Activated CD4-positive, alpha-beta memory T cell treated with anti-CD3 and anti-CD28 coated beads for 36 hours (primary cell): ENCODE data around the gene RFTN1. TPM values are rescaled to one million over a fixed set of nuclear protein-coding genes. Genes with fewer than 3 reads are reported as not detected.

ENCODE experiments used
- CTCF ChIA-PET: fragments of 350-600 bp; sonication (Branson Sonifier 250); formaldehyde crosslinking; loops from one replicate; lab custom pipeline; 2021; ENCODE audit warnings: antibody characterized with exemption, inconsistent platforms; lab: Charles Lee
- POLR2A ChIA-PET: fragments of 350-600 bp; sonication (Branson Sonifier 250); formaldehyde crosslinking; loops from one replicate; lab custom pipeline; 2021; ENCODE audit warnings: antibody characterized with exemption; lab: Charles Lee
- DNase-seq: peaks from one replicate; pipeline ENCODE4 v3.0.0-alpha.2; 2020
- H3K27ac Mint-ChIP-seq: one replicate; pipeline ENCODE4 v1.8.0; 2021; ENCODE audit warnings: mixed read lengths
- H3K27me3 Mint-ChIP-seq: one replicate; pipeline ENCODE4 v1.8.0; 2021; ENCODE audit warnings: mixed read lengths
- H3K36me3 Mint-ChIP-seq: one replicate; pipeline ENCODE4 v1.8.0; 2021; ENCODE audit warnings: mixed read lengths
- H3K4me1 Mint-ChIP-seq: one replicate; pipeline ENCODE4 v1.8.0; 2021; ENCODE audit warnings: low read depth, mixed read lengths
- H3K4me3 Mint-ChIP-seq: one replicate; pipeline ENCODE4 v1.8.0; 2021; ENCODE audit warnings: mild to moderate bottlenecking, mixed read lengths
- H3K9me3 Mint-ChIP-seq: one replicate; pipeline ENCODE4 v1.8.0; 2021; ENCODE audit warnings: mixed read lengths
- intact Hi-C: fragments of 100-400 bp; cut with micrococcal nuclease; formaldehyde crosslinking; loops from one replicate; pipeline ENCODE4 v1.15.1; 2023
- total RNA-seq, 2 experiments: library from RNA; stranded (reverse); gene quantifications; one replicate each; pipeline ENCODE4 v1.2.3, GENCODE V29; 2021

Gene RFTN1
- total RNA-seq, 2 experiments from 2014 or later = 104 to 106 TPM

DNA sequence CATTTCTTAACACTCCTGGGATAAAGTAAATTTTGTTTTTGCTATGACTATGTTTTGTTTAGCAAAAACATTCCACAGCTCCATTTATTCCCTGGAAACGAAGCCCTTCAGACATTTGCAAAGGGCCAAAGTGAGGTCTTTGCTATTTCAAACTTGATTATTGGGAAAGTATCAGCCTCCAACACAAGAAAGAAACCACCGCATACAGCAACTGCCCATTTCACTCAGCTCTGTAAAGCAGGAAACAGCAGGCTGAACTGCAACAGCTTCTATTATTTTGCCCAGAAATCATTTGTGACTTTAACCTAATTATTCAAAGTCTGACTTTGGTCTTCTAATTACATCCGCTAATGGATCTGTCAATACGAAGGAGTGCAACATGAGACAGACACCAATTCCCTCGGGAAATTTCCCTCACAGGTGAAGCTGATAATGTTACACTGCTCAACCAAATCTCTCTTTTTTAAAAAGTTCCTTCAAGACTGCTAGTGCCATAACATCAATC is 72.1 kb downstream of the RFTN1 start:
- H3K4me1 Mint-ChIP-seq = peaks cover 6% of the 10 kb centered on the region
- peaks cover 11% of the 10 kb centered on the region for H3K36me3 Mint-ChIP-seq
- no peak overlapping the region for H3K4me3 Mint-ChIP-seq
- intact Hi-C loops = no loop called here
- H3K27me3 Mint-ChIP-seq = no peaks in the 10 kb centered on the region
- POLR2A ChIA-PET = no interaction called here
- H3K27ac Mint-ChIP-seq = no peak overlapping the region
- CTCF ChIA-PET = no interaction called here
- H3K9me3 Mint-ChIP-seq = no peaks in the 10 kb centered on the region
- DNase-seq = no peak

DNA sequence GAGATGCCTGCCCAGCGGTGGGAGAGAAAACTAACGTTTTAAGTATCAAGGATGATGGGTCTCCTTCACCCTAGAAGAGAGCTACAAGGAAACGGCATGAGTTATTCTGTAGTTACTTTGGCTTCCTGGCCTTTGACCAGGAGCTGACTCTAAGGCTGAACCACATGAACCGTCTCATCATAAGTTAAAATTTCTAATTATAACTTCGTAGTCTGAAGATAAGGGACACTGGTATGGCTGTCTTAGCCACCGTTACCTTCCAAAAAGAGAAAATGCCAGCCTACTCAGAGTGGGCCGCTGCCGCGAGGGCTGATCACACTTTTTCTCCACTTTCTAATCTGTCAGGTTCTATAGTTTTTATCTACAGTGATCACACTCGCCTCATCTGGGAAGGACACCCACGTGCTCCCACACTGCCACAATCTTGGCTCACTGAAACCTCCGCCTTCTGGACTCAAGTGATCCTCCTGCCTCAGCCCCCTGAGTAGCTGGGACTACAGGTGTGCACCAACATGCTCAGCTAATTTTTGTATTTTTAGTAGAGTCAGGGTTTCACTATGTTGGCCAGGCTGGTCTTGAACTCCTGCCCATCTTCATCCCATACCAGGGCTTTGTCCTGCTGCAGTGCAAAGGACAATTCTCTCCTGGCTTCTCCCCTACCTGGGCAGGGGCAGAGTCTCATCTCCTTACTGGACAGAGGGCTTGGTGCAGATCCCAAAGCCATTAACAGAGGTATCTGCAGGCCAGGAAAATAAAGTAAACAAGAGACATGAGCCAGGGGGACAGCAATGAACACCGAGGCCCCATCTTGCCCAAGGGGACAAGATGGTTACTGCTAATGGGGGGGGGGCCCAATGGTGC is 73.4 kb downstream of the RFTN1 start:
- Mint-ChIP-seq H3K27ac (no peak overlapping the region), H3K4me1 (peaks cover 6% of the 10 kb centered on the region), H3K27me3 (no peaks in the 10 kb centered on the region), H3K4me3 (no peak overlapping the region), H3K36me3 (peaks cover 6% of the 10 kb centered on the region), H3K9me3 (no peaks in the 10 kb centered on the region)
- POLR2A ChIA-PET = no interaction called here
- no peak for DNase-seq
- intact Hi-C loops = no loop called here
- CTCF ChIA-PET = no interaction called here

GRCh38 chr3:16439163-16439847 is 74.2 kb downstream of the RFTN1 start:
- Mint-ChIP-seq H3K9me3 (no peaks in the 10 kb centered on the region), H3K4me3 (no peak overlapping the region), H3K27me3 (no peaks in the 10 kb centered on the region), H3K4me1 (peaks cover 6% of the 10 kb centered on the region), H3K27ac (no peak overlapping the region), H3K36me3 (peaks cover 6% of the 10 kb centered on the region)
- intact Hi-C loops = no loop called here
- ChIA-PET POLR2A (no interaction called here), CTCF (no interaction called here)
- no peak for DNase-seq

DNA sequence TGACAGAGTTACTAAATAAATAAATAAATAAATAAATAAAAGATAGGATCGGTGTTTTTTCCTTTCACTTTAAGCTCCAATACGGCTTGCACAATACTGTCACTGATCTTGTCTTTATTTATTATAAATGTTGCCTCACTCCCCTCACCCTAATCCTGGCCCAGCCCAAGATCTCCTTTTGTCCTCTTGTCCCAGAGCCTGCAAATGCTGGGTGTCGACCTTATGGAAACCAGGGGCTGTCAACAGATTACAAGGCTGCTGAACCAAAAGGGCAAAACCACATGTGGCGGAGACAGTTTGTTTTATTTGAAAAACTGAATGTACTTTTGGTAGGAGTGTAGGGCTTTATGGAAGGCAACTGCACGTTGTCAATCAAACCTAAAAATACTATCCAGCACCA is 75.9 kb downstream of the RFTN1 start:
- H3K4me1 Mint-ChIP-seq = peaks cover 6% of the 10 kb centered on the region
- POLR2A ChIA-PET = no interaction called here
- H3K27ac Mint-ChIP-seq = no peak overlapping the region
- H3K4me3 Mint-ChIP-seq = no peak overlapping the region
- CTCF ChIA-PET = no interaction called here
- no peaks in the 10 kb centered on the region for H3K27me3 Mint-ChIP-seq
- no peak for DNase-seq
- H3K36me3 Mint-ChIP-seq = peaks cover 15% of the 10 kb centered on the region
- intact Hi-C loops = no loop called here
- H3K9me3 Mint-ChIP-seq = no peaks in the 10 kb centered on the region

DNA sequence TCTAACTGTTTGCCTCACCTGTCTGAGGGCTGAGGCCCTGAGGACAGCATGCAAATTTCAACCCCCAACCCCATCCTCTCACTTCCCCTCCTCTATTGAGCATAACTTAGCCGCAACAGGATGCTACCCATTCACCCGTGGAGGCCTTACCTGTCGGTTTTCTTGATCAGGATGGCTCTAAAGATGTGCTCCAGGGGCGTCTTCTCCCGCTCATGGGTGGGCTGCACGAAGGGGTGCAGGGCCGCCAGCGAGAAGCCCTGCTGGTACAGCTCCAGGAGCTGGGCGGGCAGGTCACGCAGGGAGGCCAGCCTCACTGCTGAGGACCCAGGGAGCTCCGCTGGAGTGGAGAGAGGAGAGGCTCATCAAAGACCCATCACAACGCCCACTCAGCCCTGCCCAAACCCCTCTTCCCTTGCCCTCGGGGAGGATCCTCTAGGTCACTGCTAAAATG is 79.8 kb downstream of the RFTN1 start:
- H3K36me3 Mint-ChIP-seq = peaks cover 43% of the 10 kb centered on the region
- intact Hi-C loops = no loop called here
- no peak for DNase-seq
- H3K4me3 Mint-ChIP-seq = no peak overlapping the region
- ChIA-PET POLR2A (interaction anchor here (0.7 kb wide), 1 partner anchor 781 kb away, joined by 3 read pairs; no protein-coding TSS in a partner anchor), CTCF (no interaction called here)
- H3K27ac Mint-ChIP-seq = no peak overlapping the region
- H3K27me3 Mint-ChIP-seq = no peaks in the 10 kb centered on the region
- H3K9me3 Mint-ChIP-seq = no peaks in the 10 kb centered on the region
- peaks cover 6% of the 10 kb centered on the region for H3K4me1 Mint-ChIP-seq

DNA sequence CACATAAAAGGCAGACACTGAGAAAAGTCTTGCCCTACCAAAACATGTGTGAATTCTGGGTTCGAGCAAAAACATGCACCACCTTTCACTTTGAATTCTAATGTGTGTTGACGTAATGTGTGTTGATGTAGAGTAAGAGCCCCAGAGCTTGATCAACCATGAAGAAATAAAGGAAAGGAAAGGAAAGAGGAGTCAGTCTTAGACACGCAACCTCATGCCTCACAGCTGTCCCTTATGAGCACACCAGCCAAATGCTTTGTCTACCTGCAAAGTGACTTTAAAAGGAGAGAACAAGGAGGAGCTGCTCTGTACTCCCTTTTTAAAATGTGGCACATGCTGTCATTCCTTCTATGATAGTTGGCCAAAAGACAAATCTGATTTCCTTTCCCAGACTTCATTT is 80.8 kb downstream of the RFTN1 start:
- H3K27me3 Mint-ChIP-seq = no peaks in the 10 kb centered on the region

GRCh38 chr3:16430717-16431630 is 82.5 kb downstream of the RFTN1 start:
- ChIA-PET POLR2A (no interaction called here), CTCF (no interaction called here)
- Mint-ChIP-seq H3K36me3 (peaks cover 58% of the 10 kb centered on the region), H3K4me1 (peaks cover 6% of the 10 kb centered on the region), H3K9me3 (no peaks in the 10 kb centered on the region), H3K27me3 (no peaks in the 10 kb centered on the region), H3K4me3 (no peak overlapping the region), H3K27ac (no peak overlapping the region)
- intact Hi-C loops = no loop called here
- DNase-seq = no peak

More for the DNA sequence above, 80.8 kb downstream of the RFTN1 start:
- Mint-ChIP-seq H3K4me3 (no peak overlapping the region), H3K4me1 (peaks cover 6% of the 10 kb centered on the region), H3K27ac (no peak overlapping the region), H3K36me3 (peaks cover 50% of the 10 kb centered on the region), H3K9me3 (no peaks in the 10 kb centered on the region)
- intact Hi-C loops = no loop called here
- ChIA-PET CTCF (no interaction called here), POLR2A (no interaction called here)
- no peak for DNase-seq

DNA sequence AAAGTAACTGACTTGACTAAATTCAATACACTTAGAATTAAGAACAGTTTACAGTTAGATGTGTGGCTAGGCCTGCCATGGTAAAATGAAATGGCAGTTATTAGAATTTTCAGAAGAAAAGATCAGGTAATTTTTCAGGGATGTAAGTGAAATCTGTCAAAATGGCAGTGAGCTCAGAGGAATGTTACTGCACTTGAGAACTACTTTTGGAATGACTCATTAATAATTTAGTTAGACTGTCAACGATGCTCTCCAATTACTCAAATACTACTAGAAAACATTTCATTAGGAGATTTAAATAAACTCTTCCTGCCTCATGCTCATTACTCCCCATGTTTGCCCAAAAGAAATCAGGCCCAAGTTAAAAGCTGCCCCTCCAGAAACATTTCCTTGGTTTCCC is 84.4 kb downstream of the RFTN1 start:
- Mint-ChIP-seq H3K9me3 (no peaks in the 10 kb centered on the region), H3K36me3 (peaks cover 63% of the 10 kb centered on the region), H3K4me3 (no peak overlapping the region), H3K27ac (no peak overlapping the region), H3K27me3 (no peaks in the 10 kb centered on the region), H3K4me1 (peaks cover 6% of the 10 kb centered on the region)
- DNase-seq = no peak
- ChIA-PET POLR2A (no interaction called here), CTCF (no interaction called here)
- intact Hi-C loops = no loop called here

DNA sequence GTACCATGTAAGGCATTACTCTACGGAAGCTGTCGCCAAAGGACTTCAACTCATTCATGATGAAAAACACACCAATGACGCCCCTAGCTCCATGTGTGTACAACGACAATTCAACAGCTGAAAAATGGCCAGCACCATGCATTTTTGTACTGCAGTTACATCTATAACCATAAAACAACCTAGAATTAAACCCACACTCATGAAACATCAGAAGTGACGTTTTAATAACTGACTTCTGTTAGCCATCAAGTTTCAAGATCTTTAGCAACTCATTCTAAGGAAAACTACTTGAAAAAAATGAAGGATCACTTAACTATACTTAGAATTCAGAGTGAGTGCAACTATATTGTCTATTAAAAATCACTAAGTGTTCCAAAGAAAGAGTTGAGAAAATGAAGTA is 84.9 kb downstream of the RFTN1 start:
- no peaks in the 10 kb centered on the region for H3K27me3 Mint-ChIP-seq
- ChIA-PET CTCF (no interaction called here), POLR2A (no interaction called here)
- H3K36me3 Mint-ChIP-seq = peaks cover 59% of the 10 kb centered on the region
- intact Hi-C loops = no loop called here
- DNase-seq = no peak
- peaks cover 6% of the 10 kb centered on the region for H3K4me1 Mint-ChIP-seq
- H3K9me3 Mint-ChIP-seq = no peaks in the 10 kb centered on the region
- no peak overlapping the region for H3K27ac Mint-ChIP-seq
- H3K4me3 Mint-ChIP-seq = no peak overlapping the region

- intact Hi-C loops = no loop called here
- Mint-ChIP-seq H3K9me3 (no peaks in the 10 kb centered on the region), H3K27ac (no peak overlapping the region), H3K4me3 (no peak overlapping the region), H3K4me1 (peaks cover 6% of the 10 kb centered on the region), H3K36me3 (peaks cover 48% of the 10 kb centered on the region), H3K27me3 (no peaks in the 10 kb centered on the region)
- CTCF ChIA-PET = no interaction called here
- POLR2A ChIA-PET = no interaction called here
- DNase-seq = no peak
Measured at GRCh38 chr3:16427103-16427965, 86.2 kb downstream of the RFTN1 start.

DNA sequence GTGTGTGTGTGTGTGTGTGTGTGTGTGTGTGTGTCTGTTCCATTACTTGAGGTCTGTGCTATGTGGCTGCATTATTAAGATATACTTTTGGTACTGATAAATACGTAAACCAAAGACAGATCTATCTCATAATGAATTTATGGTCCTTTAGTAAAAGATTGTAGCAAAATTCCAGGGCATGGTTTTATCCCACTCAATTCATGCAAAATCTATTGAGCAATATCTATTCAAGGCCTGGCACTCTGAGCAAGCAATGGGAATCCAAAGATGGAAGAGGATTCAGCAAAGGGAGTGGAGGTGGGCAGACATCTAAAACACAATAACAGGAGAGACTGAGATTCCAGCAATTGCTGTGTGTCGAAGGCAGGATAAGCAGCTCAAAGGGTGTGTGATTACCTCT is 86.8 kb downstream of the RFTN1 start:
- H3K4me3 Mint-ChIP-seq = no peak overlapping the region
- no peak overlapping the region for H3K27ac Mint-ChIP-seq
- H3K4me1 Mint-ChIP-seq = peaks cover 6% of the 10 kb centered on the region
- no peaks in the 10 kb centered on the region for H3K9me3 Mint-ChIP-seq
- ChIA-PET CTCF (no interaction called here), POLR2A (no interaction called here)
- intact Hi-C loops = no loop called here
- H3K36me3 Mint-ChIP-seq = peaks cover 42% of the 10 kb centered on the region
- DNase-seq = no peak
- H3K27me3 Mint-ChIP-seq = no peaks in the 10 kb centered on the region
